HG03378 (cell line): ENCODE measurements around the gene SMC4.
"Not testable (repeated sequence)": the region's sequence is repeated elsewhere in the genome, so short reads cannot be mapped to it uniquely, and the experiment has no call there.

ENCODE experiments used
- ATAC-seq: cut with Tn5 transposase; IDR thresholded peaks from one replicate; pipeline ENCODE4 v1.9.1; 2021; ENCODE audit warnings: mild to moderate bottlenecking, moderate library complexity; ENCODE audit not compliant: unreplicated experiment

SMC4 gene

GRCh38 chr3:160399125-160400029, at the start of gene SMC4, which contains the start of gene IFT80:
TSS of gene SMC4 (plus strand) at chr3:160399650. CDS start at chr3:160400827, 1,177 bp downstream.
TSS of gene IFT80 (minus strand) at chr3:160399225. CDS start at chr3:160384600, 14,625 bp downstream.
- peak; percentile 92 for ATAC-seq

DNA sequence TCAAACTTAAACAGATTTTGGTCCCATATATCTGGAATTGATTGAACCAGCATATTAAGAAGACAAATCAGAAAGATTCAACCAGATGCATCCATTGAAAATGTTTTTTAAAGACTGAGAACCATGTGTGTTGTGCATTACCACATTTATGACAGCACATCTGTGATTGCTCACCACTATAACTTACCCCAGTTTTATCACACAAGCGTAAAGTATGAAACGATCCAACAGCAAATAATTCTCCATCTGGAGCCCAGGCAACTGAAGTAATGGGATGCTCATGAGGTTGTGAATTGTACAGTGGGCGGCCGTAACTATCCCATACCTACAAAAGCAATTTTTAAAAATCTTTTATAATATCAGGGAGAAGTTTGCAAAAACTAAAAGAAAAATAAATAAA, 43.6 kb upstream of the SMC4 start:
- ATAC-seq = no peak

DNA sequence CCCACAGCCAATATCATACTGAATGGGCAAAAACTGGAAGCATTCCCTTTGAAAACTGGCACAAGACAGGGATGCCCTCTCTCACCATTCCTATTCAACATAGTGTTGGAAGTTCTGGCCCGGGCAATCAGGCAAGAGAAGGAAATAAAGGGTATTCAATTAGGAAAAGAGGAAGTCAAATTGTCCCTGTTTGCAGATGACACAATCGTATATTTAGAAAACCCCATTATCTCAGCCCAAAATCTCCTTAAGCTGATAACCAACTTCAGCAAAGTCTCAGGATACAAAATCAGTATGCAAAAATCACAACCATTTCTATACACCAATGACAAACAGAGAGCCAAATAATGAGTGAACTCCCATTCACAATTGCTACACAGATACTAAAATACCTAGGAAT, 36.6 kb upstream of the SMC4 start:
- ATAC-seq = not testable (repeated sequence)

DNA sequence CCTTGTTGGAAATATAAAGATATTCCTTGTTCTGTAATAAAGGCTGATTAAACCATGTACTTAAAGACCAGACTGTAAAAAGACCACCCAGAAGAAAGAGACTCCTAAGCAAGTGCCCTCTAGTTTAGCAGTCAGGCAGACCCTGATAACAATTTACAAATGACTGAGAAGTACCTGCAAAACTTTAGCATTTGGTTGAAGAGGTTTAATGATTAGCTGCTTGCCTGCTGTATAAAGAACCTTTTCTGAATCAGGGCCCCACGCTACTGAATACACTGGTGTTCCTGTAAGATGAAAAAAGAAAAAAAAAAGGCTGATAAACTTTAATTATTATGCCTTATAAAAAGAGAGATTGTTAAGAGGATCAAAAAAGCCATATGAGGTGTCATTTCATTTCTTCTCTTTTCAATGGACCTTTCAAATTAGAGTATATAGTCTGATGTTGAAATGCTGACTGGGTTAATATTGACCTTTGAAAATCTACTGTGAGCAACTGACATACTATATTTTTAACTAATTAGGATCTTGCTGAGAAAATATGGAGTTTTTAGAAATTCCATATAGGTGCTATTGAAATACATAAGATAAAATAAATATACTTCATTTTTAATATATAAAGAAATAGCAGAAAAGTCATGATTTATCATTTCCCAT, 33.5 kb upstream of the SMC4 start:
- no peak for ATAC-seq

DNA sequence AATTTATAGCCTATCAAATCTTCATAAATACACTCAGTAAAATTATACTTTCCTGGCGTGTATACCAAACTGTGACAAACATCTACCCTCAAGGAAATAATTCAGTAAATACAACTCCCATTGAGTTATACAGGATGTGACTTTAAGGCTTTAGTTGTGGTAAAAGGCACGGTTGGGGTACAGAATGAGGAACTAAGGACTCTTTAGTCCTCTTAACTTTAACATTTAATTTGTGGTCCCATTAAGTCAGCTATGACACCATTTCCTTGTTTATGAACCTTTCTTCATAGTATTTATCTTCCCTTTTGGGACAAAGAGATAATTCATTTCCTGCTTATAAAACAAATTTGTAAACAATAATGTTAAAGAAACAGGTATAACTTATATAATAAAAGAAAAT, 30.6 kb upstream of the SMC4 start:
- ATAC-seq = peak; percentile 77

DNA sequence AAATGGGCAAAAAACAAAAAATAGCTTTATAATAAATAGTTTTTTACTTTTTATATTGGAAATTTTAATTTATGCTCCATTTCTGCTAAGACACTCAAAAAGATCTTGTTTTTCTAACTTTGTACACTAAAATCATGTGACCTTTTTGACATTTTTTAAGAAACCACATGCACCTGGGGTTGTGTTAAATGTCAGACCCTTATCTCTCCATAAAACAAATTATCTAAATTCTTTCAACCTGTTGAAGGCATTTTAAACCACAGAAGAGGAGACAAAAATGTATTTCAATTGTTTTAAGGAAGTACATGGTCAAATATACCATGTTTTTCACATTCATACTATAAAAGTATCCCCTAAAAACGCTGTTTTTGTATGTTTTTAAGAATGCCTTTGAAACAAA, 29.7 kb upstream of the SMC4 start:
- no peak for ATAC-seq

GRCh38 chr3:160370987-160371857, 28.2 kb upstream of the SMC4 start:
- ATAC-seq = no peak

- no peak for ATAC-seq
Measured at GRCh38 chr3:160372780-160373179, 26.7 kb upstream of the SMC4 start.

- no peak for ATAC-seq
Measured at GRCh38 chr3:160373655-160374054, 25.8 kb upstream of the SMC4 start.

GRCh38 chr3:160374472-160374871, 25.0 kb upstream of the SMC4 start:
- ATAC-seq = no peak

GRCh38 chr3:160374925-160375324, 24.5 kb upstream of the SMC4 start:
- ATAC-seq = no peak

DNA sequence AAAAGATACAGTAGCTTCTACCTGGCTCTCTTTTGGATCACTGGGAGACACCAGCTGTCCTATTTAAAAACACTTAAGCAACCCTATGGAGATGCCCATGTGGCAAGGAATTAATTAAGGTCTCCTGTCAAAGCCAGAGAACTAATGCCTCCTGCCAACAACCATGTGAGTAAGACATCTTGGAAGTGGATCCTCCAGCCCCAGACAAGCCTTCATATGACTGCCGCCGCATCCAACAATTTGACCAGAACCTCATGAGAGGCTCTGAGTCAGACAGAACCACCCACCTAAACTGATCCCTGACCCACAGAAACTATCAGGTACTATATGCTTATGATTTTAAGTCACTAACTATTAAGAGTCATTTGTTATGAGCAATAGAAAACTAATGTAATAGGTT, 22.8 kb upstream of the SMC4 start:
- ATAC-seq = no peak

- no peak for ATAC-seq
Measured at GRCh38 chr3:160378331-160379109, 20.9 kb upstream of the SMC4 start.

DNA sequence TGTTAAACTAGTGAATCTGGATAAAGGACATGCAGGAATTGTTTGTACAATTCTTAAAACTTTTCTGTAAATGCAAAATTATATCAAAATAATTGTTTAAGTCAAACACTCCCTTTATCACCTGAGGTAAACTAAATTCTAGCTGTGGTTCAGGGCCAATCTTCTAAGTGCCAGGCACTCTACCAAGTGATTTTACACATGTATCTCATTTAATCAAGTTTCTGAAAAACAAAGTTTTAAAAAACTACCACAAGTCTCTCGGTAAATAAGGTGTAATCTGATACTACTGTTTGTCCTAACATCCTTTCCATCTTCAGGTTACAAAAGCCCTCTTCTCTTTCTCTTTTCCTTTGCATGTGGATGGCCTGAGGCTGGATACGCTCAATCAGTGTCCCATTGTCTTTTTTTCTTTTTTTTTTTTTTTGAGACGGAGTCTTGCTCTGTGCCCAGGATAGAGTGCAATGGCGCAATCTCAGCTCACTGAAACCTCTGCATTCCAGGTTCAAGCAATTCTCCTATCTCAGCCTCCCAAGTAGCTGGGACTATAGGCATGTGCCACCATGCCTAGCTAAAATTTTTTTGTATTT, 19.7 kb upstream of the SMC4 start:
- ATAC-seq = no peak

- no peak for ATAC-seq
Measured at GRCh38 chr3:160381470-160381869, 18.0 kb upstream of the SMC4 start.

GRCh38 chr3:160384639-160385318, 14.7 kb upstream of the SMC4 start:
- ATAC-seq = no peak

DNA sequence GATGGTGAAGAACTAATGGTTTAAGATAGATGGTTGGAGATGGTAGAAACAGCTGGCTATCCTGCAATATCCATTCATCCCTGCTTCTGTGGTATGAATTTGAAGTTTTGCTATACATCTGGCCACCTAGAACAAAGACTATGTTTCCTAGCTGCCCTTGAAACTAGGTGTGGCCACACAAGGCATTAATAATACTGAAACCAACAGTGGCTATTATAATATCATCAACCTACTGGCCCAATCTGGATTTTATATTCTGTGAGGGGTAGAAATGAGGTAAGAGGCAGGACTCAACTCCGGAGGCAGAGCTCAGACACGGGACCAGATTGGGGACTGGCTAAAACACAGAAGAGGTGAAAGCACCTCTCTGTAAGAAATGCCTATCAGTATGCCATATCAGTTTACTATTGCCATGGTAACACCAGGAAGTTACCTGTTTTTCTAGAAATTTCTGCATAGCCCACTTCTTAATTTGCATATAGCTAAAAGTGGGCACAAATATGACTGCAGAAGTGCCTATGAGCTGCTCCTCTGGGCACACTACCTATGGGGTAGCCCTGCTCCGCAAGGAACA, 8.8 kb upstream of the SMC4 start:
- ATAC-seq = no peak

DNA sequence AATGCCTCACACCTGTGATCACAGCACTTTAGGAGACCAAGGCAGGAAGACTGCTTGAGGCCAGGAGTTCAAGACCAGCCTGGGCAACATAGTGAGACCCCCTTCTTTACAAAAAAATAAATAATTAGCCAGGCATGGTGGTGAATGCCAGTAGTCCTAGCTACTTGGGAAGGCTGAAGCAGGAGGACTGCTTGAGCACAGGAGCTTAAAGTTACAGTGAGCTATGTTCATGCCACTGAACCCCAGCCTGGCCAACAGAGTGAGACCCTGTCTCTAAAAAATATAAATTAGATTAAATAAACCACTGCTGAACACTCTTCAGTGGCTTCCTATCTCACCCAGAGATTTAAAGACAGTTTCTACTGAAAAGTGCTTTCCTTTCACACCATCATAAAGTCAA, 6.7 kb upstream of the SMC4 start:
- ATAC-seq = no peak

GRCh38 chr3:160393346-160394008, 6.0 kb upstream of the SMC4 start:
- no peak for ATAC-seq
